NCI-H146 (cell line): ENCODE data around the gene FLT1.

Experiments
- DNase-seq: peaks from one replicate; lab custom pipeline; 2025; lab: John Stamatoyannopoulos, UW

The FLT1 gene

GRCh38 chr13:28320884-28321574, 173.9 kb downstream of the FLT1 start:
- peak; percentile 81 for DNase-seq

- no peak for DNase-seq
These were observed 174.7 kb downstream of the FLT1 start for GRCh38 chr13:28320209-28320608.

- no peak for DNase-seq
These were observed 175.4 kb downstream of the FLT1 start for GRCh38 chr13:28319528-28319927.

- no peak for DNase-seq
These were observed 176.4 kb downstream of the FLT1 start for GRCh38 chr13:28318496-28318895.

GRCh38 chr13:28316836-28317235, 178.1 kb downstream of the FLT1 start:
- no peak for DNase-seq

GRCh38 chr13:28316129-28316528, 178.8 kb downstream of the FLT1 start:
- DNase-seq: no peak

GRCh38 chr13:28314879-28315278, 180.0 kb downstream of the FLT1 start:
- DNase-seq: no peak

GRCh38 chr13:28313579-28313978, 181.3 kb downstream of the FLT1 start:
- DNase-seq: no peak

- DNase-seq: no peak
These were observed 188.6 kb downstream of the FLT1 start for GRCh38 chr13:28306325-28306724.

- no peak for DNase-seq
These were observed 193.1 kb downstream of the FLT1 start for GRCh38 chr13:28301839-28302238.

GRCh38 chr13:28299916-28300315, 195.0 kb downstream of the FLT1 start:
- DNase-seq: no peak

GRCh38 chr13:28297341-28297740, 197.6 kb downstream of the FLT1 start:
- DNase-seq: no peak

- no peak for DNase-seq
These were observed 208.7 kb downstream of the FLT1 start for GRCh38 chr13:28286263-28286662.

- no peak for DNase-seq
These were observed 211.3 kb downstream of the FLT1 start for GRCh38 chr13:28283600-28283999.

- DNase-seq: no peak
These were observed 212.5 kb downstream of the FLT1 start for GRCh38 chr13:28282451-28282850.

- DNase-seq: no peak
These were observed 221.0 kb downstream of the FLT1 start for GRCh38 chr13:28273919-28274318.

- DNase-seq: no peak
These were observed 223.7 kb downstream of the FLT1 start for GRCh38 chr13:28271056-28271840.

GRCh38 chr13:28268800-28269223, 226.1 kb downstream of the FLT1 start:
- no peak for DNase-seq

GRCh38 chr13:28267497-28267896, 227.4 kb downstream of the FLT1 start:
- no peak for DNase-seq

GRCh38 chr13:28258417-28258816, 236.5 kb downstream of the FLT1 start:
- no peak for DNase-seq

- DNase-seq: no peak
These were observed 237.6 kb downstream of the FLT1 start for GRCh38 chr13:28257305-28257704.

GRCh38 chr13:28252547-28252946, 242.4 kb downstream of the FLT1 start:
- DNase-seq: no peak

- DNase-seq: no peak
These were observed 243.5 kb downstream of the FLT1 start for GRCh38 chr13:28251466-28251865.

GRCh38 chr13:28250542-28250941, 244.4 kb downstream of the FLT1 start:
- no peak for DNase-seq
